ENCODE data around the gene TIMD4. TPM values are rescaled to one million over a fixed set of nuclear protein-coding genes. Genes with fewer than 3 reads are reported as not detected.

TIMD4 gene
- total RNA-seq, 1 experiment from 2014 or later = not detected

- Histone ChIP-seq H3K79me1 (ENCODE audit: insufficient read depth, low read depth, low read length, poor library complexity, severe bottlenecking) (no peaks in the 10 kb centered on the region), H4K8ac (replicated peaks; ENCODE audit: insufficient read length, low read depth, low read length) (peak overlapping the region; percentile 56), H3K79me2 (ENCODE audit: insufficient read depth, low read length) (no peaks in the 10 kb centered on the region), H3K56ac (ENCODE audit: insufficient read length, low read depth, low read length) (peak overlapping the region; percentile 79), H2BK20ac (ENCODE audit: low read depth, low read length, poor library complexity, severe bottlenecking) (no peak overlapping the region), H4K20me1 (ENCODE audit: control insufficient read depth, insufficient read depth, insufficient read length) (no peaks in the 10 kb centered on the region), H3K23ac (ENCODE audit: insufficient read length, low read depth, low read length) (no peak overlapping the region), H3T11ph (ENCODE audit: low read length) (no peak overlapping the region), H3K9me3 (ENCODE audit: control insufficient read depth, low read depth, low read length) (no peaks in the 10 kb centered on the region), H3K27ac (ENCODE audit: insufficient read length, low read depth, low read length) (peak overlapping the region; percentile 100), H2BK120ac (ENCODE audit: low read depth, low read length, poor library complexity, severe bottlenecking) (no peak overlapping the region), H3K14ac (ENCODE audit: insufficient read depth, low read length) (0 out of 2 replicates have a peak overlapping the region, but pooled peaks have one; percentile 14), H2AK5ac (ENCODE audit: insufficient read length, low read length) (peak overlapping the region; percentile 10), H4K5ac (ENCODE audit: insufficient read length, low read depth, low read length) (peak overlapping the region; percentile 11), H3K4me2 (ENCODE audit: insufficient read depth, insufficient read length, low read length) (peak overlapping the region; percentile 34), H2BK15ac (ENCODE audit: low read depth, low read length) (no peak overlapping the region), H2BK12ac (ENCODE audit: insufficient read length, low read depth, low read length) (peak overlapping the region; percentile 31), H2BK5ac (ENCODE audit: insufficient read length, low read length) (peak overlapping the region; percentile 61), H3K4ac (ENCODE audit: low read depth, low read length) (no peak overlapping the region), H3K9ac (ENCODE audit: extremely low read depth, insufficient read length, low read length) (peak overlapping the region; percentile 36), H4K91ac (ENCODE audit: insufficient read length, low read depth, low read length) (peak overlapping the region; percentile 52), H3K27me3 (ENCODE audit: insufficient read depth, low read length) (0 out of 2 replicates have a peak, but pooled peaks cover 2% of the 10 kb centered on the region), H2AFZ (ENCODE audit: low read length) (no peak overlapping the region), H3K4me1 (ENCODE audit: insufficient read depth, low read length) (peaks cover 23% of the 10 kb centered on the region; the same call in 1 of the 2 replicates), H3K18ac (ENCODE audit: insufficient read length, low read depth, low read length) (peak overlapping the region; percentile 66), H3K23me2 (ENCODE audit: insufficient read length, low read depth, low read length, poor library complexity, severe bottlenecking) (no peaks in the 10 kb centered on the region)
- DNase-seq = peak; percentile 31
- Mint-ChIP-seq H3K36me3 (ENCODE audit: insufficient read depth in 1 of 3, low read depth in 3 of 3) (peaks cover 0 to 2% (median 0%) of the 10 kb centered on the region in 3 experiments; a peak in 3 of 7 replicates), H3K9me3 (peaks cover 0 to 4% of the 10 kb centered on the region in 2 experiments; a peak in 1 of 5 replicates), H3K27me3 (ENCODE audit: low read depth) (peaks cover 82% of the 10 kb centered on the region), H3K4me3 (peak overlapping the region in 1 of 2 experiments; percentile 15; a peak in 1 of 5 replicates), H3K27ac (peak overlapping the region; percentile 92 to 100 (median 97)), H3K4me1 (peaks cover 42 to 43% of the 10 kb centered on the region in 2 experiments)
- TF ChIP-seq CTCF (conservative IDR thresholded peaks at IDR 0.05) = no peak
- no CpG with 5 or more reads among the region's 3 CpGs for WGBS (ENCODE audit: extremely low coverage, insufficient read length, low lambda C conversion rate)
These were observed 49.7 kb downstream of the TIMD4 start for GRCh38 chr5:156913355-156913718.

Measured in H9 (cell line).